GM23338 (cell line): ENCODE data around the gene CARD10.

Experiments used
- CREB1 ChIP-seq: fragments of 250-450 bp; sonication (Bioruptor Pico); IDR thresholded peaks from 2 replicates; pipeline ENCODE4 v1.5.0; 2020; ENCODE audit warnings: low read depth, mild to moderate bottlenecking, moderate library complexity
- CTCF ChIP-seq, 2 experiments: fragments of 200-600 bp in 1 of 2; sonication (generic) in 1 of 2; conservative IDR thresholded peaks; 2 replicates each; pipeline versions ENCODE4 v1.5.1 to v1.6.1; 2016 to 2017; ENCODE audit warnings: antibody characterized with exemption in 2 of 2, low read depth in 2 of 2, mild to moderate bottlenecking in 2 of 2, moderate library complexity in 1 of 2
- EZH2 ChIP-seq: fragments of 200-600 bp; sonication (generic); IDR thresholded peaks from one replicate; pipeline ENCODE4 v1.8.0; 2017; ENCODE audit warnings: antibody characterized with exemption, mild to moderate bottlenecking, low read depth; ENCODE audit not compliant: unreplicated experiment
- EZH2phosphoT487 ChIP-seq: fragments of 200-600 bp; sonication (generic); IDR thresholded peaks from one replicate; pipeline ENCODE4 v1.8.1; 2018; ENCODE audit warnings: antibody characterized with exemption; ENCODE audit not compliant: unreplicated experiment
- JUNB ChIP-seq: IDR thresholded peaks from one replicate; pipeline ENCODE4 v1.6.1; 2016; ENCODE audit warnings: antibody characterized with exemption; ENCODE audit not compliant: unreplicated experiment
- NANOG ChIP-seq: IDR thresholded peaks from 2 replicates; pipeline ENCODE4 v1.6.1; 2016; ENCODE audit warnings: antibody characterized with exemption, borderline replicate concordance
- POLR2AphosphoS5 ChIP-seq: IDR thresholded peaks from 2 replicates; pipeline ENCODE4 v1.6.1; 2016; ENCODE audit warnings: antibody characterized with exemption, low read depth
- REST ChIP-seq: IDR thresholded peaks from one replicate; pipeline ENCODE4 v1.6.1; 2018; ENCODE audit warnings: antibody characterized with exemption; ENCODE audit not compliant: unreplicated experiment

- TF ChIP-seq CTCF (conservative IDR thresholded peaks at IDR 0.05; ENCODE audit: low read depth in 2 of 2) (peak in 1 of 2 experiments; percentile 25; a peak in 3 of 4 replicates), POLR2AphosphoS5 (no peak), EZH2 (no peak), CREB1 (CRISPR knock-in tag) (no peak), REST (no peak), NANOG (no peak), EZH2phosphoT487 (no peak), JUNB (no peak)
Observed at GRCh38 chr22:37549704-37550059, 30.5 kb upstream of the CARD10 start.
